Upper lobe of left lung (tissue), 4 donors: ENCODE results near the gene ECT2L.

Experiments used
- POLR2AphosphoS5 ChIP-seq, 2 donors: sonication (generic); formaldehyde crosslinking; IDR thresholded peaks; one replicate each; pipeline ENCODE4 v1.5.1; 2017; ENCODE audit warnings: antibody characterized with exemption in 2 of 2
- TF ChIP-seq, protein P1 (sequence below), 6 experiments: fragments of 450-650 bp in 4 of 6; fragments of 200-600 bp in 2 of 6; sonication (generic) in 2 of 6; IDR thresholded peaks; one replicate each; pipeline ENCODE4 v1.5.1; 2016 to 2019; ENCODE audit warnings: antibody characterized with exemption in 6 of 6

DNA sequence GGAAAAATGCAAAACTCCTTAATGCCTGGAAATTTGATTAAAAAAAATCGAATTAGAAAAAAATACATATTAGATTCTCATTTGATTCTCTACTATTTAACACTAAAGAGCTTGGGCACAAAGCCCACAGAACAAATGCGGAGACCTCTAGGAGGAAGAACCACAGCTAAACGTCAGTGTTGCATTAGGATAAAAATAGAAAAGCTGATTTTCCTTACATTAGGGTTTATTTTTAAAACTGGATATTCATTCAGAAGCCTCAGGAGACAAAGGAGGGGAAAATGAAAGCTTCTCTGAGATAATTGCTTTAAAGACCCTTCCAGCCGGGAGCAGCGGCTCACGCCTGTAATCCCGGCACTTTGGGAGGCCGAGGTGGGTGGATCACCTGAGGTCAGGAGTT lies 77.3 kb downstream of the ECT2L start:
- TF ChIP-seq POLR2AphosphoS5 (IDR thresholded peaks at IDR 0.05), result no peak
- TF ChIP-seq, protein P1, sequence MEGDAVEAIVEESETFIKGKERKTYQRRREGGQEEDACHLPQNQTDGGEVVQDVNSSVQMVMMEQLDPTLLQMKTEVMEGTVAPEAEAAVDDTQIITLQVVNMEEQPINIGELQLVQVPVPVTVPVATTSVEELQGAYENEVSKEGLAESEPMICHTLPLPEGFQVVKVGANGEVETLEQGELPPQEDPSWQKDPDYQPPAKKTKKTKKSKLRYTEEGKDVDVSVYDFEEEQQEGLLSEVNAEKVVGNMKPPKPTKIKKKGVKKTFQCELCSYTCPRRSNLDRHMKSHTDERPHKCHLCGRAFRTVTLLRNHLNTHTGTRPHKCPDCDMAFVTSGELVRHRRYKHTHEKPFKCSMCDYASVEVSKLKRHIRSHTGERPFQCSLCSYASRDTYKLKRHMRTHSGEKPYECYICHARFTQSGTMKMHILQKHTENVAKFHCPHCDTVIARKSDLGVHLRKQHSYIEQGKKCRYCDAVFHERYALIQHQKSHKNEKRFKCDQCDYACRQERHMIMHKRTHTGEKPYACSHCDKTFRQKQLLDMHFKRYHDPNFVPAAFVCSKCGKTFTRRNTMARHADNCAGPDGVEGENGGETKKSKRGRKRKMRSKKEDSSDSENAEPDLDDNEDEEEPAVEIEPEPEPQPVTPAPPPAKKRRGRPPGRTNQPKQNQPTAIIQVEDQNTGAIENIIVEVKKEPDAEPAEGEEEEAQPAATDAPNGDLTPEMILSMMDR (IDR thresholded peaks at IDR 0.05), result no peak
